GM12873 (cell line): ENCODE data around the gene SMURF2.

Experiments
- TF ChIP-seq, protein P1 (sequence below): IDR thresholded peaks from 2 replicates; pipeline ENCODE4 v1.5.1; 2012; ENCODE audit warnings: low read depth, mild to moderate bottlenecking, moderate library complexity, low read length, control low read depth; ENCODE audit not compliant: insufficient read depth; ENCODE audit errors: missing control alignments

The SMURF2 gene

DNA sequence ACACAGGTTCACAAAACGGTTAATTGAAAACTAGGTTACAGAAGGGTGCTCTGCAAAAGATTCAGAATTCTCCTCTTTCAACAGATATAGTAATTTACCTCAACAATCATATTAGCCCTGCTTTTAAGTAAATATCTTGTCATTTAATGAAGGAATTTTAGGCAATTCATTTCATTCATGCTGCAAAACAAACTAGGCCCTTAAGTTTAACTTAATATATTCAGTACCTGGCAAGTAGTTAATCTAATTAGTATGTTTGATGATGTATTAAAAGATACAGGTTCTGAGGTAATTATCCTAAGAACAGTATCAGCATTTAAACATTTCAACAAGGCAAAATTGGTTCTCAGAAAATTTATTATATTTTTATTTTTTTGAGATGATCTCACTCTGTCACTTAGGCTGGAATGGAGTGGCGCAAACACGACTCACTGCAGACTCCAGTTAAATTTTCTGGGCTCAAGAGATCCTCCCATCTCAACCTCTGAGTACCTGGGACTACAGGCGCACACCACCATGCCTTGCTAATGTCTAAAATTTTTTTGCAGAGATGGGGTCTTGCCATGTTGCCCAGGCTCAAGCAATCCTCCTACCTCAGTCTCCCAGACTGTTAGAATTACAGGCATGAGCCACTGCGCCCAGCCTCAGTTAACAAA is 44.9 kb downstream of the SMURF2 start:
- TF ChIP-seq, protein P1, sequence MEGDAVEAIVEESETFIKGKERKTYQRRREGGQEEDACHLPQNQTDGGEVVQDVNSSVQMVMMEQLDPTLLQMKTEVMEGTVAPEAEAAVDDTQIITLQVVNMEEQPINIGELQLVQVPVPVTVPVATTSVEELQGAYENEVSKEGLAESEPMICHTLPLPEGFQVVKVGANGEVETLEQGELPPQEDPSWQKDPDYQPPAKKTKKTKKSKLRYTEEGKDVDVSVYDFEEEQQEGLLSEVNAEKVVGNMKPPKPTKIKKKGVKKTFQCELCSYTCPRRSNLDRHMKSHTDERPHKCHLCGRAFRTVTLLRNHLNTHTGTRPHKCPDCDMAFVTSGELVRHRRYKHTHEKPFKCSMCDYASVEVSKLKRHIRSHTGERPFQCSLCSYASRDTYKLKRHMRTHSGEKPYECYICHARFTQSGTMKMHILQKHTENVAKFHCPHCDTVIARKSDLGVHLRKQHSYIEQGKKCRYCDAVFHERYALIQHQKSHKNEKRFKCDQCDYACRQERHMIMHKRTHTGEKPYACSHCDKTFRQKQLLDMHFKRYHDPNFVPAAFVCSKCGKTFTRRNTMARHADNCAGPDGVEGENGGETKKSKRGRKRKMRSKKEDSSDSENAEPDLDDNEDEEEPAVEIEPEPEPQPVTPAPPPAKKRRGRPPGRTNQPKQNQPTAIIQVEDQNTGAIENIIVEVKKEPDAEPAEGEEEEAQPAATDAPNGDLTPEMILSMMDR: no peak

GRCh38 chr17:64615028-64615677 is 47.0 kb downstream of the SMURF2 start:
- TF ChIP-seq, protein P1: no peak

DNA sequence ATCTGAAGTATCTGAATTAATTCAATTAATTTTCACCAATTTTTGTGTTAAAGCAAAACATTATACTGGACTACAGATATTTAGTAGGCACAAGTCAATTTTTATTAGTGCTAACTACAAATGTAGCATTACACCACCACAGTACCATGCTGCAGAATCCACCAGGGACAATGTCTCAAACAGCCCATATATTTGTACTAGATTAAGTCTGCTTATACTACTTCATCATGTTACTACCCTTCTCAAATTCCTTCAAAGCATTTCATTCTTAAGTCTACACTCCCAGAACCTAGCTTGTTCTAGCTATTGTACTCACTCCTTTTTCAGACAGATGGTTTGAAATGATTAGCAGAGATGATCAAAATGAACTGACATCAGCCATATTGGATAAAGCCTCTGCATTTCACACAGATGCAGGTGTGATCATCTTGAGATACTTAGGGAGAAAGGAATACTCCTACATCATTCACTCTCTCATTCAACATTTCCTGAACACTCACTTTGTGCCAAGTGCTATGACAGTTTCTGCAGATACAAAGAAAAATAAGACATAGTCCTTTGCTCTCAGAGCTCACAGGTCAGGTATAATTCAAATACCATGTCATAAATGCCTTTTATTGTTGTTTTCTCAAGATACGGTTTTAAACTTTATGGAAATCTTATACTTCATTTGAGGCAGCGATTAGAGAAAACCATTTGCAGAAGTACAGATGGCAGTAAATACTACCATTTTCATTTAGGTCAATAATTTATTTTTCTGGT is 47.7 kb downstream of the SMURF2 start:
- TF ChIP-seq, protein P1: no peak

DNA sequence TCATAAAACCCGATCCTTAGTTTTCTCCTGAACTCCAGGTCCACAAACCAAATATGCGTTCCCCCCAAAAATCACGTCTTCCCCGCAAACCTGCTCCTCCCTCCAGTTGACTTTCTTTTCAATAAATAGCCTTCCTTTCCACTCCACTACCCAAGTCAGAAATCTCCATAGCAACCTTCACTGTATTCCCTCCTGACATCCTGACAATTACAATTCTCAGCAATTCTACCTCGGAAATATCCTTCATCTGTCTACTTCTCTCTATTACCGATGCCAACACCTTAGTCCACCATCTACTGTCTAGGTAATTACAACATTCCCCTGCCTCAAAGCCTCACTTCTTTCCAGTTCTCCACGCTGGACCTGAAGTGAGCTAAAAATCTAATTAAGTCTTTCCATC is 50.7 kb downstream of the SMURF2 start:
- TF ChIP-seq, protein P1: no peak

DNA sequence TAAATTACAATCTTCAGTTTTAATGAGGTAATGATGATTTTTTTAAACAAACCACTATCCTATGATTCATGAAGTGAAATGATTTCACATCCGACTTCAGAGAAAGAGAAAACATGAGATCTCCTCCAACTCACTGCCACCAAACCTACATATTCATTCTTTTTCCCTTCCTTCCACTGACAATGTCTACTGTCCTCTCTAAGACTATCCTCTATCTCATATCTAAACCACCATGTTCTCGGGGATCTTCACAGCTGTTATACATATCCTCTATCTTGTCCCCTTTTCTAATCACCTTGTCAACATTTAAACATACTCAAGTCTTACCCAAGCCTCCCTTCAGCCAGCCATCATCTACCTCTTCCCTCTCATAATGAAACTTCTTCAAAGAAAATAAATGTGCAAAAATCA is 53.5 kb downstream of the SMURF2 start:
- TF ChIP-seq, protein P1: no peak

DNA sequence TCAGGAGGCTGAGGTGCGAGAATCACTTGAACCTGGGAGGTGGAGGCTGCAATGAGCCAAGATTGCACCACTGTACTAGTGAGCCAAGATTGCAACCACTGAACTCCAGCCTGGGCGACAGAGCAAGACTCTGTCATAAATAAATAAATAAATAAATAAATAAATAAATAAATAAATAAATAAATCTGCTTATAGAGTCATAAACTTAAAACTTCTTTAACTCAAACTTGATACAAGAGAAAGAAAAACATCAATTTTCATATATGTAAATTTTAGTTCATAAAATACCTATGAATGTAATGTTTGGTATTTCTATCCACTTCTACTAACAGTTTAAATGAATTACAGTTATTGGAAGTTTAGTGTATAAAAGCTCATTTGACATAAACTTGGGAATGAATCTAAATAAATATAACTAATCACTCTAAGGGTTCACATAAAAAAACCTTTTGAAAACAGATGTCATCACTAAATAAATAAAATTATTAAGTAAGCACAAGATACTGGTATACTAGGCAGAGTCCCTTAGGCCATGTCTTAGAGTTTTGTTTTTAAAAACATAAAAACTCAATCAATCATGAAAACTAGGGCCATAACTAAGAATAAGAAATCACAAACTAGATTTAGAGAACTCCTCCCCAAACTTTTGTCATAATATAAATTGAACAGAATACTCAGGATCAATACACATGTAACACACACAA is 54.1 kb downstream of the SMURF2 start:
- TF ChIP-seq, protein P1: no peak

DNA sequence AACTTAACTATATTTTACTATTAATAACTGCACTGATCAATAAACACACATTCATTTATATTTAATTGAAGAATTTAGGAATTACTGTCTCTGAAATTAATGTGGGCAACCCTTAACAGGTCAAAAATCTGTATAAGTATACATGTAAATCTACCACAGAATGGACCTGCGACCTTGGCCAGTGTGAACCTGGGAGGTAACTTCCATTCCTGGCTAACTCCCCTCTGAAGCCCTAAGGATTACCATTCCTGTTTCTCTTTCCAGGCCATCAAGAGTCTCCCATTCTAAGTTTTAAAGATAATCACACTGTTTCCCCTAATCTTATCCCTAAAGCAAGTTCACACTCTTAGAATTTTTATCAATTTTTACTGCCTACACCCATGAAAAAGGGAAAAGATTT is 58.1 kb downstream of the SMURF2 start:
- TF ChIP-seq, protein P1: no peak
